Esophagus muscularis mucosa (tissue), 3 donors: ENCODE measurements around the gene EIF4G3.

Source experiments
- CTCF ChIP-seq, 3 experiments: fragments of 200-600 bp in 2 of 3; fragments of 450-650 bp in 1 of 3; sonication (generic) in 2 of 3; IDR thresholded peaks; one replicate each; pipeline ENCODE4 v1.5.1; 2017 to 2019; ENCODE audit warnings: antibody characterized with exemption in 3 of 3, mild to moderate bottlenecking in 2 of 3, moderate library complexity in 1 of 3
- EP300 ChIP-seq: sonication (generic); formaldehyde crosslinking; IDR thresholded peaks from one replicate; pipeline ENCODE4 v1.6.1; 2017; ENCODE audit warnings: antibody characterized with exemption

GRCh38 chr1:21104683-21105082 lies 72.0 kb downstream of the EIF4G3 start:
- TF ChIP-seq CTCF (IDR thresholded peaks at IDR 0.05), result no peak
- TF ChIP-seq EP300, result no peak
